HEK293T (cell line): ENCODE results near the gene DHCR7.

Experiments
- FOXK2 ChIP-seq: fragments of 450-650 bp; IDR thresholded peaks from 2 replicates; pipeline ENCODE4 v1.6.1; 2016; ENCODE audit warnings: mild to moderate bottlenecking
- TF ChIP-seq, protein P1 (sequence below): fragments of 450-650 bp; IDR thresholded peaks from 2 replicates; pipeline ENCODE4 v1.6.1; 2016

DNA sequence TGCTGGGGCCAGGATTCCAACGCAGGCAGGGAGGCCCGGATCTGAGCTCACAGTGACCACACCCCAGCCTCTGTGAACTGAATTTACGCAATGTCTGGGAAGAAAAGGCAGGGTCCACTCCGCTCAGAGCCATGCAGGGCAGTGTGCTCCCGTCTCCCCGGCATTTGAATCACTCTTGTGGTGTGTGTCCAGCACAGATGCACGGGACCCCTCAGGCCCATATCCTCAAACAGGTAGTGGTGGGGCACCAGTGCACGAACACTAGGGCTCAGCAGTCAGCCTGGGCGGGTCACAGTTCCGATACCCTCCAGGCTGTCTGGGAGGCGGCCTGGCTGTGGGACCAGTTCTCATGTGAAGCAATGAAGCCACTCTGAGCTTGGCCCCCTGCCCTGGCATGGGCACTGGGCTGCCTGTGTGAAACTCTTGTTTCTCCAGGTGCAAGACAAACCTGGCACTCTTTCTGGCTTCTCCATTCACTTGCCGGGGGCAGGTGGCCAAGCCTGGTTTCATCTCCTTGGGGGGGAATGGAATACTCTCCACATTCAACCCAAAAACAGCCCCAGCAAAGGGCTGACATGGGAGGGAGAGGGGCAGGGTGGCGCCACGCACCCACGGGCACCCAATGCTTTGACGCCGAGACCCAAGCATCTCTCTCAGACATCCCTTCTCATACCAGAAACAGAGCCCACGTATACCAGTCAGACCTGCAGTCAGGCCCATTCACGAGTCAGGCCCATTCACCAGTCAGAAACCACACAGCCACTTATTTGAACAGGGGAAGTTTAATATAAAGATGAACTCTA, 14.3 kb downstream of the DHCR7 start:
- TF ChIP-seq, protein P1, sequence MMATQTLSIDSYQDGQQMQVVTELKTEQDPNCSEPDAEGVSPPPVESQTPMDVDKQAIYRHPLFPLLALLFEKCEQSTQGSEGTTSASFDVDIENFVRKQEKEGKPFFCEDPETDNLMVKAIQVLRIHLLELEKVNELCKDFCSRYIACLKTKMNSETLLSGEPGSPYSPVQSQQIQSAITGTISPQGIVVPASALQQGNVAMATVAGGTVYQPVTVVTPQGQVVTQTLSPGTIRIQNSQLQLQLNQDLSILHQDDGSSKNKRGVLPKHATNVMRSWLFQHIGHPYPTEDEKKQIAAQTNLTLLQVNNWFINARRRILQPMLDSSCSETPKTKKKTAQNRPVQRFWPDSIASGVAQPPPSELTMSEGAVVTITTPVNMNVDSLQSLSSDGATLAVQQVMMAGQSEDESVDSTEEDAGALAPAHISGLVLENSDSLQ: no peak
- TF ChIP-seq FOXK2: no peak
